ENCODE results near the gene SERTM1.

DNA sequence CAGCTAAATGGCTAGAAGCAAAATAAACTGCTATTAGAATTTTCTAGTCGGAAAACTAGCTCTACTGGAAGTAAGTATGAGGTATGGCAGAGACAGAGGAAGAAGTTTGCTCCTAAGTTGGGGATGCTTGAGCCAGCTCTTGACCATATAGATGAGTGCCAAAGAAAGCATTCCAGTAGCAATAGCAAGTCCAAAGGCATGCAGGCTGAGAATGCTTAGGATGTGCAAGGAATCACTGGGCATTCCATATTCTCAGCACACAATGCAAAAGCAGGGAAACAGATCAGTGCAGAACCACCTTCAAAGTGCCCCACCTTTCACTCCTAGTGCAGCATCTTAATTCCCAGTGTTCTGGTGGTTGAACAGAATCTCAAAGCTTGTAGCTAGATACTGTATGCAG, 32.9 kb downstream of the SERTM1 start:
- TF ChIP-seq POLR2AphosphoS5 (IDR thresholded peaks at IDR 0.05), result no peak
- TF ChIP-seq, protein P1, sequence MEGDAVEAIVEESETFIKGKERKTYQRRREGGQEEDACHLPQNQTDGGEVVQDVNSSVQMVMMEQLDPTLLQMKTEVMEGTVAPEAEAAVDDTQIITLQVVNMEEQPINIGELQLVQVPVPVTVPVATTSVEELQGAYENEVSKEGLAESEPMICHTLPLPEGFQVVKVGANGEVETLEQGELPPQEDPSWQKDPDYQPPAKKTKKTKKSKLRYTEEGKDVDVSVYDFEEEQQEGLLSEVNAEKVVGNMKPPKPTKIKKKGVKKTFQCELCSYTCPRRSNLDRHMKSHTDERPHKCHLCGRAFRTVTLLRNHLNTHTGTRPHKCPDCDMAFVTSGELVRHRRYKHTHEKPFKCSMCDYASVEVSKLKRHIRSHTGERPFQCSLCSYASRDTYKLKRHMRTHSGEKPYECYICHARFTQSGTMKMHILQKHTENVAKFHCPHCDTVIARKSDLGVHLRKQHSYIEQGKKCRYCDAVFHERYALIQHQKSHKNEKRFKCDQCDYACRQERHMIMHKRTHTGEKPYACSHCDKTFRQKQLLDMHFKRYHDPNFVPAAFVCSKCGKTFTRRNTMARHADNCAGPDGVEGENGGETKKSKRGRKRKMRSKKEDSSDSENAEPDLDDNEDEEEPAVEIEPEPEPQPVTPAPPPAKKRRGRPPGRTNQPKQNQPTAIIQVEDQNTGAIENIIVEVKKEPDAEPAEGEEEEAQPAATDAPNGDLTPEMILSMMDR (IDR thresholded peaks at IDR 0.05), result no peak
- TF ChIP-seq POLR2A (IDR thresholded peaks at IDR 0.05), result no peak
- TF ChIP-seq EP300 (IDR thresholded peaks at IDR 0.05), result no peak

Measured in gastroesophageal sphincter (tissue), 3 donors.